H9 (cell line): Measurements from ENCODE around the gene NDUFV3. TPM values are rescaled to one million over a fixed set of nuclear protein-coding genes. Genes with fewer than 3 reads are reported as not detected.

Source experiments
- DNase-seq: peaks from one replicate; pipeline ENCODE4 v3.0.0-alpha.2; 2017
- H2AFZ ChIP-seq: one replicate; pipeline ENCODE4 v1.6.1; 2013; ENCODE audit warnings: mild to moderate bottlenecking, low read length, control low read depth, moderate library complexity
- H2AK5ac ChIP-seq: 2 replicates; pipeline ENCODE4 v1.6.1; 2013; ENCODE audit warnings: low read length, control low read depth, mixed read lengths; ENCODE audit not compliant: insufficient read length
- H2BK120ac ChIP-seq: one replicate; pipeline ENCODE4 v1.6.1; 2013; ENCODE audit warnings: low read depth, mild to moderate bottlenecking, low read length, control low read depth, inconsistent platforms; ENCODE audit not compliant: poor library complexity, severe bottlenecking
- H2BK12ac ChIP-seq: 2 replicates; pipeline ENCODE4 v1.6.1; 2013; ENCODE audit warnings: low read length, control low read depth, mixed read lengths, low read depth; ENCODE audit not compliant: insufficient read length
- H2BK15ac ChIP-seq: 2 replicates; pipeline ENCODE4 v1.6.1; 2013; ENCODE audit warnings: low read depth, low read length, control low read depth
- H2BK20ac ChIP-seq: one replicate; pipeline ENCODE4 v1.6.1; 2013; ENCODE audit warnings: low read depth, mild to moderate bottlenecking, low read length, control low read depth, inconsistent platforms; ENCODE audit not compliant: poor library complexity, severe bottlenecking
- H2BK5ac ChIP-seq: 2 replicates; pipeline ENCODE4 v1.6.1; 2013; ENCODE audit warnings: low read length, control low read depth, mixed read lengths; ENCODE audit not compliant: insufficient read length
- H3K14ac ChIP-seq: 2 replicates; pipeline ENCODE4 v1.6.1; 2013; ENCODE audit warnings: low read length, control low read depth; ENCODE audit not compliant: insufficient read depth
- H3K18ac ChIP-seq: 2 replicates; pipeline ENCODE4 v1.6.1; 2013; ENCODE audit warnings: low read depth, mild to moderate bottlenecking, mixed read lengths, low read length, control low read depth; ENCODE audit not compliant: insufficient read length
- H3K23ac ChIP-seq: 2 replicates; pipeline ENCODE4 v1.6.1; 2013; ENCODE audit warnings: low read length, control low read depth, mixed read lengths, low read depth; ENCODE audit not compliant: insufficient read length
- H3K23me2 ChIP-seq: 2 replicates; pipeline ENCODE4 v1.6.1; 2013; ENCODE audit warnings: low read depth, mild to moderate bottlenecking, mixed read lengths, low read length, control low read depth; ENCODE audit not compliant: insufficient read length, poor library complexity, severe bottlenecking
- H3K27ac ChIP-seq: 2 replicates; pipeline ENCODE4 v1.5.1; 2013; ENCODE audit warnings: low read length, control low read depth, mixed read lengths, low read depth; ENCODE audit not compliant: insufficient read length
- H3K27me3 ChIP-seq: 2 replicates; pipeline ENCODE4 v1.6.1; 2013; ENCODE audit warnings: low read length, control low read depth, inconsistent platforms; ENCODE audit not compliant: insufficient read depth
- H3K4ac ChIP-seq: 2 replicates; pipeline ENCODE4 v1.6.1; 2013; ENCODE audit warnings: low read depth, mild to moderate bottlenecking, control low read depth, inconsistent platforms, low read length, moderate library complexity
- H3K4me1 ChIP-seq: 2 replicates; pipeline ENCODE4 v1.6.1; 2013; ENCODE audit warnings: low read length, control low read depth, inconsistent platforms; ENCODE audit not compliant: insufficient read depth
- H3K4me2 ChIP-seq: 2 replicates; pipeline ENCODE4 v1.6.1; 2013; ENCODE audit warnings: low read length, control low read depth, mixed read lengths; ENCODE audit not compliant: insufficient read length, insufficient read depth
- H3K56ac ChIP-seq: 2 replicates; pipeline ENCODE4 v1.6.1; 2013; ENCODE audit warnings: low read depth, mild to moderate bottlenecking, mixed read lengths, low read length, control low read depth; ENCODE audit not compliant: insufficient read length
- H3K79me1 ChIP-seq: 2 replicates; pipeline ENCODE4 v1.6.1; 2013; ENCODE audit warnings: low read depth, mild to moderate bottlenecking, moderate library complexity, low read length, control low read depth, inconsistent platforms; ENCODE audit not compliant: insufficient read depth, poor library complexity, severe bottlenecking
- H3K79me2 ChIP-seq: 2 replicates; pipeline ENCODE4 v1.6.1; 2013; ENCODE audit warnings: low read length, control low read depth, inconsistent platforms; ENCODE audit not compliant: insufficient read depth
- H3K9ac ChIP-seq: 2 replicates; pipeline ENCODE4 v1.6.1; 2013; ENCODE audit warnings: low read length, control low read depth, mixed read lengths; ENCODE audit not compliant: insufficient read length; ENCODE audit errors: extremely low read depth
- H3K9me3 ChIP-seq: one replicate; pipeline ENCODE4 v1.6.1; 2013; ENCODE audit warnings: low read depth, low read length, inconsistent platforms; ENCODE audit not compliant: control insufficient read depth
- H3T11ph ChIP-seq: one replicate; pipeline ENCODE4 v1.6.1; 2013; ENCODE audit warnings: mild to moderate bottlenecking, low read length, control low read depth, inconsistent platforms
- H4K20me1 ChIP-seq: one replicate; pipeline ENCODE4 v1.6.1; 2013; ENCODE audit not compliant: control insufficient read depth, insufficient read length, insufficient read depth
- H4K5ac ChIP-seq: 2 replicates; pipeline ENCODE4 v1.6.1; 2013; ENCODE audit warnings: low read depth, mild to moderate bottlenecking, mixed read lengths, low read length, control low read depth; ENCODE audit not compliant: insufficient read length
- H4K8ac ChIP-seq: replicated peaks from 2 replicates; pipeline ENCODE4 v1.6.1; 2013; ENCODE audit warnings: low read length, control low read depth, mixed read lengths, low read depth; ENCODE audit not compliant: insufficient read length
- H4K91ac ChIP-seq: 2 replicates; pipeline ENCODE4 v1.6.1; 2013; ENCODE audit warnings: low read depth, mild to moderate bottlenecking, moderate library complexity, mixed read lengths, low read length, control low read depth; ENCODE audit not compliant: insufficient read length
- H3K27ac Mint-ChIP-seq, 3 experiments: 2 replicates in 2 of 3; 3 replicates in 1 of 3; pipeline ENCODE4 v1.8.0; 2020 to 2021; ENCODE audit warnings: mixed read lengths in 3 of 3, mild to moderate bottlenecking in 1 of 3, moderate library complexity in 1 of 3
- H3K27me3 Mint-ChIP-seq: 2 replicates; pipeline ENCODE4 v1.8.0; 2021; ENCODE audit warnings: low read depth, mild to moderate bottlenecking, moderate library complexity, mixed read lengths
- H3K36me3 Mint-ChIP-seq, 3 experiments: 2 replicates in 2 of 3; 3 replicates in 1 of 3; pipeline ENCODE4 v1.8.0; 2020 to 2021; ENCODE audit warnings: low read depth in 3 of 3, mixed read lengths in 3 of 3; ENCODE audit not compliant: insufficient read depth in 1 of 3
- H3K4me1 Mint-ChIP-seq, 2 experiments: 2 replicates each; pipeline ENCODE4 v1.8.0; 2020; ENCODE audit warnings: mixed read lengths in 2 of 2
- H3K4me3 Mint-ChIP-seq, 2 experiments: 2 replicates in 1 of 2; 3 replicates in 1 of 2; pipeline ENCODE4 v1.8.0; 2020 to 2021; ENCODE audit warnings: mild to moderate bottlenecking in 2 of 2, mixed read lengths in 2 of 2, moderate library complexity in 1 of 2
- H3K9me3 Mint-ChIP-seq, 2 experiments: 2 replicates in 1 of 2; 3 replicates in 1 of 2; pipeline ENCODE4 v1.8.0; 2020; ENCODE audit warnings: mild to moderate bottlenecking in 2 of 2, mixed read lengths in 2 of 2, moderate library complexity in 1 of 2
- WGBS: extraction: QIAGEN DNeasy Blood & Tissue Kit; methylation state at CpG from one replicate; pipeline ENCODE4 v1.1.7; 2013; ENCODE audit warnings: missing lambda C conversion rate, low lambda C conversion rate, mixed read lengths; ENCODE audit not compliant: insufficient read length; ENCODE audit errors: extremely low coverage; 5-methylcytosine and 5-hydroxymethylcytosine counted together
- total RNA-seq: library from RNA; stranded (reverse); gene quantifications from 2 replicates; pipeline ENCODE4 v1.2.1, GENCODE V29; 2021
- TF ChIP-seq, protein P1 (sequence below): fragments of 200-600 bp; sonication (generic); conservative IDR thresholded peaks from 3 replicates; pipeline ENCODE4 v1.8.0; 2021; ENCODE audit warnings: antibody characterized with exemption, mild to moderate bottlenecking

The NDUFV3 gene
- total RNA-seq, 1 experiment from 2014 or later, result 35.6 TPM

DNA sequence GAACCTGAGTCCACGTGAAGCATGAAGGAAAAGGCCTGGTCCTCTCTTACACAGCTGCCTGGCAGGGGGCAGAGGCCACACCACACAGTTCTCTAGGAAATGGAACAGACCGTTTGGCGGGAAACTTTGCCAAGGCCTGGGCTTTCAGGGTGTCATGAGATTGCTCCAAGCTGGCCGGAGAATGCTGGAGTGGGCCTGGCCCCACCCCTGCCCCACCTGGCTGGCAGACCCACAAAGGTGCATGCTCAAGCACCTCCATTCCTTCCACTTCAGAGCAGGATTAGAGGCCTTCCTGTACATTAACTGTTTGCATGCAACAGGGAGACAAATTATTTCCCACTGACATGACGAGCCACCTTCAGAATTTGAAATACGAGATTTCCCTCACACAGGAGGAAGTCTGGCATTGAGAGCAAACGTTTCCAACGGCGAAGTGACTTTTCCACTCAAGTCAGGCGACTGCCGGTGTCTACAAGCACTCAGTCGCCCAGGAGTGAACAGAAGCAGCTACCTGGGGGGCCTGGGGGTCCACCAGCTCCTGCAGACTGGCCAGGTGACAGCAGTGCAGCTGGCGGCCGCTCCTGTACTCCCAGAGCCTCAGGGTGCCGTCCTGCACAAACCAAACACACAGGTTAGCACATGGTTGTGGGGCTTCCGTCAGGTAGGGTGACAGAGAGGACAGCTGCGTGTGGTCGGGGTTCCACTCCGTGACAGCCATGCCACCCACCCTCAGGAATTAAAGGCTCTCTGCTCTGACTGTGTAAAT lies 37.8 kb upstream of the NDUFV3 start:
- H3K4me2 ChIP-seq, result no peak overlapping the region
- H3K18ac ChIP-seq, result no peak overlapping the region
- no peaks in the 10 kb centered on the region for H3K9me3 ChIP-seq
- no peak overlapping the region for H3K14ac ChIP-seq
- no peak overlapping the region for H3K4ac ChIP-seq
- no peak for DNase-seq
- H2AK5ac ChIP-seq, result no peak overlapping the region
- peaks cover 46 to 96% (median 86%) of the 10 kb centered on the region in 3 experiments; a peak in 6 of 7 replicates for H3K36me3 Mint-ChIP-seq
- no peak overlapping the region for H3K9ac ChIP-seq
- H4K91ac ChIP-seq, result no peak overlapping the region
- TF ChIP-seq, protein P1, sequence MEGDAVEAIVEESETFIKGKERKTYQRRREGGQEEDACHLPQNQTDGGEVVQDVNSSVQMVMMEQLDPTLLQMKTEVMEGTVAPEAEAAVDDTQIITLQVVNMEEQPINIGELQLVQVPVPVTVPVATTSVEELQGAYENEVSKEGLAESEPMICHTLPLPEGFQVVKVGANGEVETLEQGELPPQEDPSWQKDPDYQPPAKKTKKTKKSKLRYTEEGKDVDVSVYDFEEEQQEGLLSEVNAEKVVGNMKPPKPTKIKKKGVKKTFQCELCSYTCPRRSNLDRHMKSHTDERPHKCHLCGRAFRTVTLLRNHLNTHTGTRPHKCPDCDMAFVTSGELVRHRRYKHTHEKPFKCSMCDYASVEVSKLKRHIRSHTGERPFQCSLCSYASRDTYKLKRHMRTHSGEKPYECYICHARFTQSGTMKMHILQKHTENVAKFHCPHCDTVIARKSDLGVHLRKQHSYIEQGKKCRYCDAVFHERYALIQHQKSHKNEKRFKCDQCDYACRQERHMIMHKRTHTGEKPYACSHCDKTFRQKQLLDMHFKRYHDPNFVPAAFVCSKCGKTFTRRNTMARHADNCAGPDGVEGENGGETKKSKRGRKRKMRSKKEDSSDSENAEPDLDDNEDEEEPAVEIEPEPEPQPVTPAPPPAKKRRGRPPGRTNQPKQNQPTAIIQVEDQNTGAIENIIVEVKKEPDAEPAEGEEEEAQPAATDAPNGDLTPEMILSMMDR, result no peak
- no peaks in the 10 kb centered on the region for H3K4me1 Mint-ChIP-seq
- peak overlapping the region in 1 of 3 experiments; percentile 12; a peak in 2 of 7 replicates for H3K27ac Mint-ChIP-seq
- no peak overlapping the region for H2BK15ac ChIP-seq
- H3K27me3 Mint-ChIP-seq, result no peaks in the 10 kb centered on the region
- H2AFZ ChIP-seq, result no peak overlapping the region
- no peak overlapping the region for H3K56ac ChIP-seq
- no peaks in the 10 kb centered on the region for H4K20me1 ChIP-seq
- H3K4me1 ChIP-seq, result no peaks in the 10 kb centered on the region
- no CpG with 5 or more reads among the region's 19 CpGs for WGBS
- H4K5ac ChIP-seq, result no peak overlapping the region
- H3K27me3 ChIP-seq, result no peaks in the 10 kb centered on the region
- H3K79me1 ChIP-seq, result no peaks in the 10 kb centered on the region
- no peaks in the 10 kb centered on the region for H3K9me3 Mint-ChIP-seq
- H2BK5ac ChIP-seq, result no peak overlapping the region
- H3K27ac ChIP-seq, result no peak overlapping the region
- H3K23me2 ChIP-seq, result no peaks in the 10 kb centered on the region
- H3K79me2 ChIP-seq, result peaks cover 3% of the 10 kb centered on the region; the same call in 1 of the 2 replicates
- H2BK12ac ChIP-seq, result no peak overlapping the region
- H2BK120ac ChIP-seq, result no peak overlapping the region
- H3T11ph ChIP-seq, result no peak overlapping the region
- no peak overlapping the region for H4K8ac ChIP-seq
- H3K4me3 Mint-ChIP-seq, result no peak overlapping the region
- no peak overlapping the region for H3K23ac ChIP-seq
- no peak overlapping the region for H2BK20ac ChIP-seq
